Measurements from ENCODE around the gene PRKN. TPM values are rescaled to one million over a fixed set of nuclear protein-coding genes. Genes with fewer than 3 reads are reported as not detected.

Gene PRKN
- total RNA-seq, 1 donor from 2014 or later: 2.6 TPM

DNA sequence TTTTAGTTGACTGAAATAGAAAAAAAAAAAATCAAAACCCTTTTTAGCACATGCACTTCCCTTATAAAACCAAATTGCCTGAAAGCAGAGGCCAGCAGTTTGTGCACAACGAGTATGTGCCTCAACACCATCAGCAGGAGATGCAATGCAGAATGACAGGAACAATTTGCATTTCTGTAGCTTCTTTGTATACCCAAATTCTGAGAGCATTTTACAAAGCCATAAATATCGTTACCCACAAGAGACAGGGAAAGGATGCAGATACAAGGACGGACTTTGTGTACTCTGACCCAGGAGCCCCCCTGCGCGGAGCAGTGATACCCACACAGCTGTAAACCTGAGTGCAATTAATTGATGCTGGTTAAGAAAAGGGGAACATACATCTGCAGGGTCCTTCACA is 285.6 kb downstream of the PRKN start:
- TF ChIP-seq CTCF (IDR thresholded peaks at IDR 0.05): no peak
- intact Hi-C loops (cut with DNase I): no loop called here
- Histone ChIP-seq H3K27ac (no peak overlapping the region), H3K4me3 (no peak overlapping the region), H3K27me3 (no peaks in the 10 kb centered on the region), H3K9me3 (peaks cover 0 to 8% of the 10 kb centered on the region in 2 donors), H3K36me3 (peaks cover 0 to 4% of the 10 kb centered on the region in 2 donors), H3K4me1 (no peaks in the 10 kb centered on the region)
- DNase-seq (ENCODE audit: low spot score in 2 of 2): no peak

GRCh38 chr6:162438980-162439379 is 288.6 kb downstream of the PRKN start:
- no peak for DNase-seq (ENCODE audit: low spot score in 2 of 2)
- no peak overlapping the region for H3K27ac ChIP-seq
- H3K9me3 ChIP-seq: peaks cover 0 to 8% of the 10 kb centered on the region in 2 donors
- no peaks in the 10 kb centered on the region for H3K27me3 ChIP-seq
- intact Hi-C loops (cut with DNase I): no loop called here
- TF ChIP-seq CTCF (IDR thresholded peaks at IDR 0.05): no peak
- no peak overlapping the region for H3K4me3 ChIP-seq
- H3K4me1 ChIP-seq: no peaks in the 10 kb centered on the region
- peaks cover 0 to 4% of the 10 kb centered on the region in 2 donors for H3K36me3 ChIP-seq

GRCh38 chr6:162435071-162435470 is 292.5 kb downstream of the PRKN start:
- intact Hi-C loops (cut with DNase I): no loop called here
- H3K9me3 ChIP-seq: peaks cover 0 to 8% of the 10 kb centered on the region in 2 donors
- H3K4me1 ChIP-seq: no peaks in the 10 kb centered on the region
- H3K36me3 ChIP-seq: no peaks in the 10 kb centered on the region
- no peak for DNase-seq (ENCODE audit: low spot score in 2 of 2)
- H3K4me3 ChIP-seq: no peak overlapping the region
- H3K27me3 ChIP-seq: no peaks in the 10 kb centered on the region
- TF ChIP-seq CTCF (IDR thresholded peaks at IDR 0.05): no peak
- H3K27ac ChIP-seq: no peak overlapping the region

DNA sequence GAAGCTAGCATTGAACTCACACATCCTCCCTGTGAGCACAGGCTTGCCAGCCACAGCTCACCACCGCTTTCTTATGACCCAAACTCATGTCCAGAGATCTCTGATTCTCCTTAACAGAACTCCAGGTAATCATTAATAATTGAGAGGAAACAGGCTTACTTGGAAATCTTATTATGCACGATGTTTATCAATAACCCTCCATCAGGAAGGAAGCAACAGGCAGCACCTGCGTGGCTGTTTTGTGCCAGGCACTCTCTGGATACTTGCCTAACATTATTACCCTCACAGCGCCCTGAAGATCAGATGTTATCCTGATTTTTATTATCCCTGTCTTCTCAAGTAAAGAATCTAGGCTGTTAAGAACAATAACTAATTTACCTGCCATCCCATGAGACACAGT is 306.6 kb downstream of the PRKN start:
- Histone ChIP-seq H3K4me1 (no peaks in the 10 kb centered on the region), H3K27me3 (no peaks in the 10 kb centered on the region), H3K36me3 (no peaks in the 10 kb centered on the region), H3K27ac (no peak overlapping the region), H3K9me3 (no peaks in the 10 kb centered on the region), H3K4me3 (no peak overlapping the region)
- no peak for TF ChIP-seq CTCF (IDR thresholded peaks at IDR 0.05)
- intact Hi-C loops (cut with DNase I): no loop called here
- DNase-seq (ENCODE audit: low spot score in 2 of 2): no peak

DNA sequence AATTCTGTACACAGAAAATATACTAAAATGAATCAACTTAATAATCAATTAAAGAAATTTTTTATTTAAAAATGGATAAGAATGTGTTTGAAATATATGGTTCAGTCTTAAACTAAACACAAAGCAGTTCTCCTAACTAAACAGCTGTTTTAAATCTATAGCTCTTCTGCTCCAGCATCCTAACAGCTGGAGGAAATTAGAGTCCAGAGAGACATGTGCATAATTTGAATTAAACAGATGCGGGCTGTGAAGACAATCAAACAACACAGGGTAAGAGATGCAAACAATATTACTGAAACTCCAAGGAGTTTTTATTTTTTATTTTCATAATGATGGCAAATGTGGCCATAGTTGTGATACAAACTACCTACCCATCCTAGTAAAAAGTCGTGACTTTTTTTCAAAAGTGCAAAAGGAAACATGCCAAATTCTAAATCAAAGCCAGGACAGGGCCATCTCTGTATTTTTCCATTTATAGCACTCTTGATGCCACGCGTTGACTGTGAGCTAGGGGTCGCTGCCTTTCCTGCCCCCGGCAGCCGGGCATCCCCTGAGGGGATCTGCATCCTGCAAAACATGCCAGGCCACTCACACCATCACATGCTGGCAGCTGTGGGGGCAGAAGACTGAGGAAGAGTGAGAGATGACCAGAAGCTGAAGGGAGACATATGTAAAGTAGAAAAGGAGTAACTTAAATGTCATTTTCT is 310.6 kb downstream of the PRKN start:
- TF ChIP-seq CTCF (IDR thresholded peaks at IDR 0.05): no peak
- Histone ChIP-seq H3K4me1 (no peaks in the 10 kb centered on the region), H3K9me3 (no peaks in the 10 kb centered on the region), H3K4me3 (no peak overlapping the region), H3K27me3 (no peaks in the 10 kb centered on the region), H3K36me3 (no peaks in the 10 kb centered on the region), H3K27ac (no peak overlapping the region)
- intact Hi-C loops (cut with DNase I): no loop called here
- no peak for DNase-seq (ENCODE audit: low spot score in 2 of 2)

- no peaks in the 10 kb centered on the region for H3K27me3 ChIP-seq
- H3K27ac ChIP-seq: no peak overlapping the region
- TF ChIP-seq CTCF (IDR thresholded peaks at IDR 0.05): no peak
- H3K4me1 ChIP-seq: no peaks in the 10 kb centered on the region
- H3K9me3 ChIP-seq: no peaks in the 10 kb centered on the region
- no peaks in the 10 kb centered on the region for H3K36me3 ChIP-seq
- intact Hi-C loops (cut with DNase I): no loop called here
- no peak overlapping the region for H3K4me3 ChIP-seq
- DNase-seq (ENCODE audit: low spot score in 2 of 2): no peak
Observed at GRCh38 chr6:162416307-162416706, 311.3 kb downstream of the PRKN start.
